ENCODE data around the gene RNF208. TPM values are rescaled to one million over a fixed set of nuclear protein-coding genes. Genes with fewer than 3 reads are reported as not detected.
A peak's percentile ranks its signal among the peaks of the same experiment; 100 is the strongest.

The RNF208 gene
- total RNA-seq, 1 donor from 2014 or later = 4.3 TPM

DNA sequence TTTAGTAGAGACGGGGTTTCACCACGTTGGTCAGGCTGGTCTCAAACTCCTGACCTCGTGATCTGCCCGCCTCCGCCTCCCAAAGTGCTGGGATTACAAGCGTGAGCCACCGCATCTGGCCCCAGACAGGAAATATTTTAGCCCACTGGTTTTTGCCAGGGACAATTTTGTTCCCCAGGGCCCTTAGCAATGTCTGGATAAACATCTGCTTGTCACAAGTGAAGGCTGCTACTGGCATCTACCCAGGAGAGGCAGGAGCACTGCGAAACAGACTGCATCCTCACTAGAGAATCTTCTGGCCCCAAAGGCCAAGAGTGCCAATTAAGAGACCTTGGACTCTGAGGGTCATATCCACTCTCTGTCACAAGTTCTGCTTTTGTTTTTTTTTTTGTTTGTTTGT, 19.1 kb downstream of the RNF208 start:
- H3K36me3 ChIP-seq (ENCODE audit: insufficient read depth, low read length) = no peaks in the 10 kb centered on the region
- no peaks in the 10 kb centered on the region for H3K9me3 ChIP-seq (ENCODE audit: insufficient read depth, low read depth, low read length)
- FAIRE-seq (no peak), DNase-seq (ENCODE audit: low read depth) (no peak)
- no peaks in the 10 kb centered on the region for H3K27me3 Mint-ChIP-seq (ENCODE audit: low read depth, unreplicated experiment)
- H3K4me2 ChIP-seq (ENCODE audit: low read length) = peak overlapping the region; percentile 7
- H3K27ac Mint-ChIP-seq (ENCODE audit: unreplicated experiment) = no peak overlapping the region
- H3K9ac ChIP-seq (ENCODE audit: low read length) = no peak overlapping the region
- no peaks in the 10 kb centered on the region for H3K9me3 Mint-ChIP-seq (ENCODE audit: unreplicated experiment)
- H3K27ac ChIP-seq (ENCODE audit: low read depth, low read length) = no peak overlapping the region
- H3K79me2 ChIP-seq (ENCODE audit: insufficient read depth, low read length) = peaks cover 69% of the 10 kb centered on the region
- H3K4me1 ChIP-seq (ENCODE audit: insufficient read depth, low read length) = peaks cover 39% of the 10 kb centered on the region
- H3K36me3 Mint-ChIP-seq (ENCODE audit: low read depth, unreplicated experiment) = peaks cover 2% of the 10 kb centered on the region
- no peak overlapping the region for H3K4me3 ChIP-seq (ENCODE audit: insufficient read depth, low read depth, low read length)
- H3K27me3 ChIP-seq (ENCODE audit: insufficient read depth, low read length) = no peaks in the 10 kb centered on the region
- no peak overlapping the region for H2AFZ ChIP-seq (ENCODE audit: low read depth, low read length)
- peaks cover 27% of the 10 kb centered on the region for H4K20me1 ChIP-seq (ENCODE audit: insufficient read depth, low read length)
- TF ChIP-seq EZH2 (IDR thresholded peaks at IDR 0.05; ENCODE audit: insufficient read depth, low read length) (no peak), CTCF (IDR thresholded peaks at IDR 0.05; ENCODE audit: insufficient read depth, low read depth, low read length) (no peak)
- peaks cover 17% of the 10 kb centered on the region for H3K4me1 Mint-ChIP-seq (ENCODE audit: low read depth, unreplicated experiment)
- peak overlapping the region; percentile 14 for H3K4me3 Mint-ChIP-seq (ENCODE audit: unreplicated experiment)

GRCh38 chr9:137201205-137201868, 20.7 kb downstream of the RNF208 start:
- peak overlapping the region; percentile 85 for H3K4me2 ChIP-seq (ENCODE audit: low read length)
- Mint-ChIP-seq H3K36me3 (ENCODE audit: low read depth, unreplicated experiment) (no peaks in the 10 kb centered on the region), H3K4me3 (ENCODE audit: unreplicated experiment) (peak overlapping the region; percentile 81), H3K27ac (ENCODE audit: unreplicated experiment) (no peak overlapping the region), H3K27me3 (ENCODE audit: low read depth, unreplicated experiment) (no peaks in the 10 kb centered on the region), H3K4me1 (ENCODE audit: low read depth, unreplicated experiment) (peaks cover 11% of the 10 kb centered on the region), H3K9me3 (ENCODE audit: unreplicated experiment) (no peaks in the 10 kb centered on the region)
- H3K4me3 ChIP-seq (ENCODE audit: insufficient read depth, low read depth, low read length) = peak overlapping the region; percentile 67
- no peak for TF ChIP-seq EZH2 (IDR thresholded peaks at IDR 0.05; ENCODE audit: insufficient read depth, low read length)
- no peak for TF ChIP-seq CTCF (IDR thresholded peaks at IDR 0.05; ENCODE audit: insufficient read depth, low read depth, low read length)
- H4K20me1 ChIP-seq (ENCODE audit: insufficient read depth, low read length) = peaks cover 40% of the 10 kb centered on the region
- peaks cover 36% of the 10 kb centered on the region for H3K4me1 ChIP-seq (ENCODE audit: insufficient read depth, low read length)
- no peaks in the 10 kb centered on the region for H3K36me3 ChIP-seq (ENCODE audit: insufficient read depth, low read length)
- DNase-seq (ENCODE audit: low read depth) (no peak), FAIRE-seq (no peak)
- H3K9me3 ChIP-seq (ENCODE audit: insufficient read depth, low read depth, low read length) = no peaks in the 10 kb centered on the region
- no peaks in the 10 kb centered on the region for H3K27me3 ChIP-seq (ENCODE audit: insufficient read depth, low read length)
- peaks cover 68% of the 10 kb centered on the region for H3K79me2 ChIP-seq (ENCODE audit: insufficient read depth, low read length)
- H3K27ac ChIP-seq (ENCODE audit: low read depth, low read length) = no peak overlapping the region
- H2AFZ ChIP-seq (ENCODE audit: low read depth, low read length) = peak overlapping the region; percentile 82
- H3K9ac ChIP-seq (ENCODE audit: low read length) = peak overlapping the region; percentile 68
